Smooth muscle cell (in vitro differentiated cells): ENCODE measurements around the gene SERPIND1. TPM values are rescaled to one million over a fixed set of nuclear protein-coding genes. Genes with fewer than 3 reads are reported as not detected.

Experiments used
- DNase-seq: peaks from one replicate; lab custom pipeline; 2025; ENCODE audit not compliant: unreplicated experiment; lab: John Stamatoyannopoulos, UW
- H2AFZ ChIP-seq: fragments of 200-600 bp; sonication (generic); 2 replicates; pipeline ENCODE4 v1.6.0; 2016; ENCODE audit warnings: antibody characterized with exemption, low read depth, mild to moderate bottlenecking
- H3F3A ChIP-seq: fragments of 200-600 bp; sonication (generic); 2 replicates; pipeline ENCODE4 v1.6.0; 2017; ENCODE audit warnings: antibody characterized with exemption, low read depth
- H3K27ac ChIP-seq: fragments of 200-600 bp; sonication (generic); 2 replicates; pipeline ENCODE4 v1.5.1; 2016; ENCODE audit warnings: low read depth, mild to moderate bottlenecking
- H3K27me3 ChIP-seq: fragments of 200-600 bp; sonication (generic); 2 replicates; pipeline ENCODE4 v1.6.1; 2016; ENCODE audit warnings: low read depth, mild to moderate bottlenecking
- H3K36me3 ChIP-seq: fragments of 200-600 bp; sonication (generic); 2 replicates; pipeline ENCODE4 v1.5.1; 2016; ENCODE audit warnings: low read depth
- H3K4me1 ChIP-seq: fragments of 200-600 bp; sonication (generic); 2 replicates; pipeline ENCODE4 v1.5.1; 2016; ENCODE audit warnings: low read depth
- H3K4me2 ChIP-seq: fragments of 200-600 bp; sonication (generic); 2 replicates; pipeline ENCODE4 v1.6.0; 2016; ENCODE audit warnings: mild to moderate bottlenecking
- H3K4me3 ChIP-seq: fragments of 200-600 bp; sonication (generic); 2 replicates; pipeline ENCODE4 v1.5.1; 2016; ENCODE audit warnings: mild to moderate bottlenecking
- H3K79me2 ChIP-seq: fragments of 200-600 bp; sonication (generic); 2 replicates; pipeline ENCODE4 v1.6.0; 2016; ENCODE audit warnings: low read depth, mild to moderate bottlenecking
- H3K9ac ChIP-seq: fragments of 200-600 bp; sonication (generic); 2 replicates; pipeline ENCODE4 v1.6.0; 2016; ENCODE audit warnings: low read depth
- H3K9me3 ChIP-seq: fragments of 200-600 bp; sonication (generic); replicated peaks from 2 replicates; pipeline ENCODE4 v1.5.1; 2016; ENCODE audit warnings: low read depth
- H4K20me1 ChIP-seq: fragments of 200-600 bp; sonication (generic); 2 replicates; pipeline ENCODE4 v1.6.0; 2016; ENCODE audit warnings: low read depth
- WGBS: methylation state at CpG from one replicate; pipeline ENCODE4 v1.1.7; 2016; ENCODE audit warnings: low lambda C conversion rate; 5-methylcytosine and 5-hydroxymethylcytosine counted together
- polyA plus RNA-seq: library from polyadenylated mRNA; unstranded; fragments of >200 nt; fragmentation: Nextera tagmentation; extraction: Ambion mirVana; gene quantifications from 2 replicates; pipeline ENCODE4 v1.2.1, GENCODE V29; 2016
- total RNA-seq: library from RNA; depleted of rRNA; stranded (reverse); fragments of >200 nt; gene quantifications from 2 replicates; pipeline ENCODE4 v1.2.3, GENCODE V29; 2014
- TF ChIP-seq, protein P1 (sequence below): fragments of 200-600 bp; sonication (generic); IDR thresholded peaks from 2 replicates; pipeline ENCODE4 v1.5.1; 2017; ENCODE audit warnings: borderline replicate concordance, mild to moderate bottlenecking, antibody characterized with exemption; ENCODE audit not compliant: insufficient read depth, poor library complexity, severe bottlenecking

SERPIND1 gene
- total and polyA plus RNA-seq, 2 experiments from 2014 or later = 0.10 TPM; not detected in 1

DNA sequence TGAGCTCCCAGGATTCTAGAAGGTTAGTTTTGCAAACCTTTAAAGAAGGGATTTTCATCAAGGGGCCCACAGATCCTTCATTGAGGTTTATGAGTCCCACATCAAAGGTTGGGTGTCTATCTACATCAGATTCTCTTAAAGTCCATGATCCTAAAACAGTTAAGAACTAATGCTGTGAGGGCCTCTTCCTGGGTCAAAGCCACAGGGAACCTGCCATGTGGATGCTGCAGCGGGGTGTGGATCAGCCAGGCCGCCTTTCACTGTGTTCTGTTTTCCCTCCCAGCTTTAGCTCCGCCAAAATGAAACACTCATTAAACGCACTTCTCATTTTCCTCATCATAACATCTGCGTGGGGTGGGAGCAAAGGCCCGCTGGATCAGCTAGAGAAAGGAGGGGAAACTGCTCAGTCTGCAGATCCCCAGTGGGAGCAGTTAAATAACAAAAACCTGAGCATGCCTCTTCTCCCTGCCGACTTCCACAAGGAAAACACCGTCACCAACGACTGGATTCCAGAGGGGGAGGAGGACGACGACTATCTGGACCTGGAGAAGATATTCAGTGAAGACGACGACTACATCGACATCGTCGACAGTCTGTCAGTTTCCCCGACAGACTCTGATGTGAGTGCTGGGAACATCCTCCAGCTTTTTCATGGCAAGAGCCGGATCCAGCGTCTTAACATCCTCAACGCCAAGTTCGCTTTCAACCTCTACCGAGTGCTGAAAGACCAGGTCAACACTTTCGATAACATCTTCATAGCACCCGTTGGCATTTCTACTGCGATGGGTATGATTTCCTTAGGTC lies 5.3 kb downstream of the SERPIND1 start:
- Histone ChIP-seq H4K20me1 (no peaks in the 10 kb centered on the region), H3K4me1 (no peaks in the 10 kb centered on the region), H3F3A (no peaks in the 10 kb centered on the region), H3K4me3 (no peak overlapping the region), H3K9me3 (no peaks in the 10 kb centered on the region), H3K36me3 (no peaks in the 10 kb centered on the region), H3K27ac (no peak overlapping the region), H3K4me2 (no peak overlapping the region), H3K27me3 (no peaks in the 10 kb centered on the region), H3K79me2 (no peaks in the 10 kb centered on the region), H3K9ac (no peak overlapping the region), H2AFZ (no peak overlapping the region)
- TF ChIP-seq, protein P1, sequence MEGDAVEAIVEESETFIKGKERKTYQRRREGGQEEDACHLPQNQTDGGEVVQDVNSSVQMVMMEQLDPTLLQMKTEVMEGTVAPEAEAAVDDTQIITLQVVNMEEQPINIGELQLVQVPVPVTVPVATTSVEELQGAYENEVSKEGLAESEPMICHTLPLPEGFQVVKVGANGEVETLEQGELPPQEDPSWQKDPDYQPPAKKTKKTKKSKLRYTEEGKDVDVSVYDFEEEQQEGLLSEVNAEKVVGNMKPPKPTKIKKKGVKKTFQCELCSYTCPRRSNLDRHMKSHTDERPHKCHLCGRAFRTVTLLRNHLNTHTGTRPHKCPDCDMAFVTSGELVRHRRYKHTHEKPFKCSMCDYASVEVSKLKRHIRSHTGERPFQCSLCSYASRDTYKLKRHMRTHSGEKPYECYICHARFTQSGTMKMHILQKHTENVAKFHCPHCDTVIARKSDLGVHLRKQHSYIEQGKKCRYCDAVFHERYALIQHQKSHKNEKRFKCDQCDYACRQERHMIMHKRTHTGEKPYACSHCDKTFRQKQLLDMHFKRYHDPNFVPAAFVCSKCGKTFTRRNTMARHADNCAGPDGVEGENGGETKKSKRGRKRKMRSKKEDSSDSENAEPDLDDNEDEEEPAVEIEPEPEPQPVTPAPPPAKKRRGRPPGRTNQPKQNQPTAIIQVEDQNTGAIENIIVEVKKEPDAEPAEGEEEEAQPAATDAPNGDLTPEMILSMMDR = no peak
- no peak for DNase-seq
- 84% methylated on average over 25 of the region's 25 CpGs for WGBS

DNA sequence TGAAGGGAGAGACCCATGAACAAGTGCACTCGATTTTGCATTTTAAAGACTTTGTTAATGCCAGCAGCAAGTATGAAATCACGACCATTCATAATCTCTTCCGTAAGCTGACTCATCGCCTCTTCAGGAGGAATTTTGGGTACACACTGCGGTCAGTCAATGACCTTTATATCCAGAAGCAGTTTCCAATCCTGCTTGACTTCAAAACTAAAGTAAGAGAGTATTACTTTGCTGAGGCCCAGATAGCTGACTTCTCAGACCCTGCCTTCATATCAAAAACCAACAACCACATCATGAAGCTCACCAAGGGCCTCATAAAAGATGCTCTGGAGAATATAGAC lies 5.9 kb downstream of the SERPIND1 start:
- no peak overlapping the region for H3K4me3 ChIP-seq
- no peak for DNase-seq
- no peak overlapping the region for H3K9ac ChIP-seq
- no peaks in the 10 kb centered on the region for H3K79me2 ChIP-seq
- no peak overlapping the region for H3K4me2 ChIP-seq
- H3K36me3 ChIP-seq = no peaks in the 10 kb centered on the region
- no peaks in the 10 kb centered on the region for H3F3A ChIP-seq
- H3K4me1 ChIP-seq = no peaks in the 10 kb centered on the region
- no peaks in the 10 kb centered on the region for H4K20me1 ChIP-seq
- H2AFZ ChIP-seq = no peak overlapping the region
- no peaks in the 10 kb centered on the region for H3K9me3 ChIP-seq
- H3K27ac ChIP-seq = no peak overlapping the region
- H3K27me3 ChIP-seq = no peaks in the 10 kb centered on the region
- TF ChIP-seq, protein P1 = no peak
- WGBS = 67% methylated on average over 5 of the region's 5 CpGs

DNA sequence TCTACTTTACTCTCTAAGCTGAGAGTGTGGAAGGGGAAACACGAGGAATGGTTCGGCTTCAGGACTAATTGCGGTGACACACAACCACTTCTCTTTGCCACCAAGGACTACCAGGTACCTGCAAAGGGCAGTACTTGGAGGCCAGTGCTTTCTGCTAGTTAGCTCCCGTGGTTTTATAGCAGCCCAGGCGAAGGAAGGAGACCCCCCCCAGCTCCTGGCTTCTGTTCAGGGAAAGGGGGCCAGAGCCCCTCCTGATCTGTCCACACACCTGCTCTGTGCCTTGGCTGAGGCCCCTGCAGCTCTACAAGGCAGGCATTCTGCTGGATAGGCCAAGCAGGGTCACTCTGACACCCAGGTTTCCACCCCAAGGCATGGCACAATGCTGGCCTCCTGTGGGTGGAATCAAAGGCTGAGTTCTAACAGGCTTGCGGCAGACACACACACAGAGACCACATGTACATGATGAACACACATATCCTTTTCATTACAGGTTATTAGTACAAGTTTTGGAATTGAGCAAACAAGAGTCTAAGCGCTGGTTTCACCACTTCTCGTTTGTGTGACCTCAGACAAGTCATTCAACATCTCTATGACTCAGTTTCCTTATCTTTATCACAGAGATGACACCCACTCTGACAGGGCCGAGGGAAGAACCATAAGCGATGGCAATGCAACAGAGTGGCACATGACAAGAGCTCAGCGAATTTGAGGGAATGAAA lies 7.5 kb downstream of the SERPIND1 start:
- Histone ChIP-seq H3F3A (no peaks in the 10 kb centered on the region), H4K20me1 (no peaks in the 10 kb centered on the region), H3K4me3 (no peak overlapping the region), H3K9me3 (no peaks in the 10 kb centered on the region), H3K27me3 (no peaks in the 10 kb centered on the region), H3K9ac (no peak overlapping the region), H3K36me3 (no peaks in the 10 kb centered on the region), H2AFZ (no peak overlapping the region), H3K27ac (no peak overlapping the region), H3K4me2 (no peak overlapping the region), H3K79me2 (no peaks in the 10 kb centered on the region), H3K4me1 (no peaks in the 10 kb centered on the region)
- no peak for DNase-seq
- WGBS = 75% methylated on average over 11 of the region's 11 CpGs
- TF ChIP-seq, protein P1 = no peak
